Muscle layer of colon (tissue), 2 donors: Measurements from ENCODE around the gene CARD9.
A peak's percentile ranks its signal among the peaks of the same experiment; 100 is the strongest.

Source experiments
- H3K27ac ChIP-seq: one replicate; pipeline ENCODE4 v1.7.0; 2013; ENCODE audit warnings: low read depth, mild to moderate bottlenecking, low read length, moderate library complexity
- H3K27me3 ChIP-seq, 2 donors: one replicate each; pipeline ENCODE4 v1.7.0; 2013; ENCODE audit warnings: low read length in 2 of 2, mild to moderate bottlenecking in 2 of 2; ENCODE audit not compliant: insufficient read depth in 2 of 2, control insufficient read depth in 1 of 2
- H3K36me3 ChIP-seq: one replicate; pipeline ENCODE4 v1.7.0; 2013; ENCODE audit warnings: mild to moderate bottlenecking, low read length; ENCODE audit not compliant: insufficient read depth
- H3K4me1 ChIP-seq: one replicate; pipeline ENCODE4 v1.7.0; 2013; ENCODE audit warnings: mild to moderate bottlenecking, low read length; ENCODE audit not compliant: insufficient read depth
- H3K4me3 ChIP-seq, 2 donors: one replicate each; pipeline ENCODE4 v1.7.0; 2013; ENCODE audit warnings: low read length in 2 of 2, low read depth in 1 of 2, mild to moderate bottlenecking in 1 of 2, moderate library complexity in 1 of 2
- H3K9ac ChIP-seq: one replicate; pipeline ENCODE4 v1.7.0; 2013; ENCODE audit warnings: low read length
- H3K9me3 ChIP-seq: one replicate; pipeline ENCODE4 v1.7.0; 2013; ENCODE audit warnings: mild to moderate bottlenecking, low read length
- donor health status: abdominal sarcoma.
- donor health status: Adenocarcinoma of cecum.

The CARD9 gene

GRCh38 chr9:136342181-136343120 is 31.0 kb downstream of the CARD9 start:
- no peaks in the 10 kb centered on the region for H3K9me3 ChIP-seq
- peak overlapping the region; percentile 15 for H3K9ac ChIP-seq
- H3K27me3 ChIP-seq: no peaks in the 10 kb centered on the region
- H3K36me3 ChIP-seq: no peaks in the 10 kb centered on the region
- H3K4me1 ChIP-seq: peaks cover 12% of the 10 kb centered on the region
- no peak overlapping the region for H3K27ac ChIP-seq
- peak overlapping the region; percentile 45 to 63 for H3K4me3 ChIP-seq

GRCh38 chr9:136341769-136342168 is 31.7 kb downstream of the CARD9 start:
- Histone ChIP-seq H3K9ac (peak overlapping the region; percentile 15), H3K4me3 (peak overlapping the region; percentile 45 to 63), H3K9me3 (no peaks in the 10 kb centered on the region)

GRCh38 chr9:136341042-136341655 is 32.3 kb downstream of the CARD9 start:
- Histone ChIP-seq H3K4me1 (peaks cover 12% of the 10 kb centered on the region), H3K9ac (no peak overlapping the region), H3K9me3 (no peaks in the 10 kb centered on the region), H3K36me3 (no peaks in the 10 kb centered on the region), H3K4me3 (no peak overlapping the region), H3K27me3 (no peaks in the 10 kb centered on the region), H3K27ac (no peak overlapping the region)

More at GRCh38 chr9:136341769-136342168, 31.7 kb downstream of the CARD9 start:
- Histone ChIP-seq H3K36me3 (no peaks in the 10 kb centered on the region), H3K4me1 (peaks cover 12% of the 10 kb centered on the region), H3K27me3 (no peaks in the 10 kb centered on the region), H3K27ac (no peak overlapping the region)

- Histone ChIP-seq H3K9me3 (no peaks in the 10 kb centered on the region), H3K36me3 (no peaks in the 10 kb centered on the region), H3K9ac (no peak overlapping the region), H3K4me1 (peaks cover 12% of the 10 kb centered on the region), H3K4me3 (no peak overlapping the region), H3K27me3 (no peaks in the 10 kb centered on the region), H3K27ac (no peak overlapping the region)
Measured at GRCh38 chr9:136340356-136341041, 33.0 kb downstream of the CARD9 start.

GRCh38 chr9:136339958-136340310 is 33.5 kb downstream of the CARD9 start:
- no peak overlapping the region for H3K27ac ChIP-seq
- H3K36me3 ChIP-seq: no peaks in the 10 kb centered on the region
- H3K4me1 ChIP-seq: peaks cover 12% of the 10 kb centered on the region
- no peaks in the 10 kb centered on the region for H3K9me3 ChIP-seq
- no peak overlapping the region for H3K9ac ChIP-seq
- H3K4me3 ChIP-seq: no peak overlapping the region
- no peaks in the 10 kb centered on the region for H3K27me3 ChIP-seq

- H3K36me3 ChIP-seq: no peaks in the 10 kb centered on the region
- H3K4me3 ChIP-seq: no peak overlapping the region
- no peak overlapping the region for H3K27ac ChIP-seq
- H3K9ac ChIP-seq: no peak overlapping the region
- peaks cover 12% of the 10 kb centered on the region for H3K4me1 ChIP-seq
- no peaks in the 10 kb centered on the region for H3K9me3 ChIP-seq
- H3K27me3 ChIP-seq: no peaks in the 10 kb centered on the region
Measured at GRCh38 chr9:136339173-136339957, 34.1 kb downstream of the CARD9 start.

GRCh38 chr9:136338511-136338910 is 35.0 kb downstream of the CARD9 start:
- Histone ChIP-seq H3K27ac (no peak overlapping the region), H3K4me1 (peaks cover 12% of the 10 kb centered on the region), H3K9ac (no peak overlapping the region), H3K27me3 (no peaks in the 10 kb centered on the region), H3K36me3 (no peaks in the 10 kb centered on the region), H3K9me3 (no peaks in the 10 kb centered on the region), H3K4me3 (no peak overlapping the region)

- Histone ChIP-seq H3K4me3 (no peak overlapping the region), H3K9ac (no peak overlapping the region), H3K4me1 (peaks cover 5% of the 10 kb centered on the region), H3K27ac (no peak overlapping the region), H3K27me3 (no peaks in the 10 kb centered on the region), H3K36me3 (no peaks in the 10 kb centered on the region), H3K9me3 (no peaks in the 10 kb centered on the region)
Measured at GRCh38 chr9:136337416-136338395, 35.8 kb downstream of the CARD9 start.

GRCh38 chr9:136336881-136337280 is 36.6 kb downstream of the CARD9 start:
- no peak overlapping the region for H3K9ac ChIP-seq
- no peaks in the 10 kb centered on the region for H3K27me3 ChIP-seq
- no peaks in the 10 kb centered on the region for H3K9me3 ChIP-seq
- peaks cover 1% of the 10 kb centered on the region for H3K4me1 ChIP-seq
- no peaks in the 10 kb centered on the region for H3K36me3 ChIP-seq
- no peak overlapping the region for H3K4me3 ChIP-seq
- no peak overlapping the region for H3K27ac ChIP-seq

GRCh38 chr9:136336156-136336870 is 37.2 kb downstream of the CARD9 start:
- no peaks in the 10 kb centered on the region for H3K9me3 ChIP-seq
- H3K27ac ChIP-seq: no peak overlapping the region
- H3K36me3 ChIP-seq: no peaks in the 10 kb centered on the region

More at GRCh38 chr9:136336156-136336870, 37.2 kb downstream of the CARD9 start:
- no peaks in the 10 kb centered on the region for H3K4me1 ChIP-seq
- H3K27me3 ChIP-seq: no peaks in the 10 kb centered on the region
- no peak overlapping the region for H3K9ac ChIP-seq
- H3K4me3 ChIP-seq: no peak overlapping the region
